Bronchial epithelial cell (primary cell): ENCODE data around the gene THAP12. TPM values are rescaled to one million over a fixed set of nuclear protein-coding genes. Genes with fewer than 3 reads are reported as not detected.
"Not testable (repeated sequence)": the region's sequence is repeated elsewhere in the genome, so short reads cannot be mapped to it uniquely, and the experiment has no call there.

Source experiments
- DNase-seq: peaks from one replicate; pipeline ENCODE4 v3.0.0-alpha.2; 2010; ENCODE audit warnings: low read depth
- FAIRE-seq: peaks from 2 replicates; lab custom pipeline; 2011; peaks lifted over from hg19 to GRCh38; lab: Jason Lieb, UNC
- H3K27me3 ChIP-seq: 2 replicates; pipeline ENCODE4 v1.5.1; 2011; ENCODE audit warnings: low read length; ENCODE audit not compliant: control insufficient read depth, insufficient read depth
- H3K36me3 ChIP-seq: 2 replicates; pipeline ENCODE4 v1.5.1; 2011; ENCODE audit warnings: low read length; ENCODE audit not compliant: control insufficient read depth, insufficient read depth
- H3K4me3 ChIP-seq: 2 replicates; pipeline ENCODE4 v1.5.1; 2011; ENCODE audit warnings: mild to moderate bottlenecking, low read depth, low read length, control low read depth
- CTCF ChIP-seq: IDR thresholded peaks from 2 replicates; pipeline ENCODE4 v1.5.1; 2011; ENCODE audit warnings: mild to moderate bottlenecking, moderate library complexity, low read length, control low read depth, inconsistent platforms; ENCODE audit not compliant: insufficient read depth, severe bottlenecking
- total RNA-seq: library from RNA; depleted of rRNA; stranded (reverse); fragments of >200 nt; gene quantifications from 2 replicates; pipeline ENCODE4 v1.2.1, GENCODE V29; 2014

The THAP12 gene
- total RNA-seq, 1 donor from 2014 or later, result 42.9 TPM

GRCh38 chr11:76320929-76321328 is 60.0 kb downstream of the THAP12 start:
- Histone ChIP-seq H3K4me3 (no peak overlapping the region), H3K27me3 (peaks cover 9% of the 10 kb centered on the region), H3K36me3 (no peaks in the 10 kb centered on the region)
- no peak for TF ChIP-seq CTCF
- DNase-seq (no peak), FAIRE-seq (no peak)

- not testable (repeated sequence) for H3K36me3 ChIP-seq, H3K27me3 ChIP-seq, DNase-seq, H3K4me3 ChIP-seq
- FAIRE-seq, result peak; percentile 91
These were observed 61.1 kb downstream of the THAP12 start for GRCh38 chr11:76319798-76320197.

GRCh38 chr11:76318744-76319384 is 62.1 kb downstream of the THAP12 start:
- DNase-seq, result peak; percentile 56

GRCh38 chr11:76317296-76317695 is 63.6 kb downstream of the THAP12 start:
- H3K27me3 ChIP-seq, result peaks cover 7% of the 10 kb centered on the region
- FAIRE-seq, result no peak
- no peaks in the 10 kb centered on the region for H3K36me3 ChIP-seq
- no peak overlapping the region for H3K4me3 ChIP-seq
- no peak for TF ChIP-seq CTCF
- no peak for DNase-seq

More at GRCh38 chr11:76318744-76319384, 62.1 kb downstream of the THAP12 start:
- Histone ChIP-seq H3K4me3 (no peak overlapping the region), H3K36me3 (no peaks in the 10 kb centered on the region), H3K27me3 (peaks cover 9% of the 10 kb centered on the region)
- peak; percentile 98 for TF ChIP-seq CTCF
- no peak for FAIRE-seq

GRCh38 chr11:76316726-76317125 is 64.2 kb downstream of the THAP12 start:
- TF ChIP-seq CTCF, result no peak
- Histone ChIP-seq H3K27me3 (peaks cover 4% of the 10 kb centered on the region), H3K4me3 (no peak overlapping the region), H3K36me3 (no peaks in the 10 kb centered on the region)
- no peak for DNase-seq
- FAIRE-seq, result no peak

- Histone ChIP-seq H3K36me3 (no peaks in the 10 kb centered on the region), H3K27me3 (no peaks in the 10 kb centered on the region), H3K4me3 (no peak overlapping the region)
- FAIRE-seq, result peak; percentile 55
- peak; percentile 52 for DNase-seq
- no peak for TF ChIP-seq CTCF
These were observed 65.6 kb downstream of the THAP12 start for GRCh38 chr11:76315182-76315853.
